ENCODE results near the gene TMEM201.

Gene TMEM201

GRCh38 chr1:9595968-9596340 lies 7.2 kb downstream of the TMEM201 start:
- Histone ChIP-seq H3K79me1 (replicated peaks; ENCODE audit: low read length, poor library complexity, severe bottlenecking) (peaks cover 42% of the 10 kb centered on the region), H4K91ac (ENCODE audit: low read length) (no peak overlapping the region), H3K18ac (ENCODE audit: low read depth in 1 of 2, low read length in 2 of 2) (no peak overlapping the region), H3K4ac (ENCODE audit: low read depth in 1 of 2, low read length in 2 of 2) (no peak overlapping the region), H3K4me3 (ENCODE audit: insufficient read depth in 1 of 2, low read depth in 1 of 2, low read length in 2 of 2) (no peak overlapping the region), H3K36me3 (ENCODE audit: control insufficient read depth in 1 of 2, insufficient read depth in 2 of 2, low read depth in 1 of 2, low read length in 2 of 2) (peaks cover 29 to 49% of the 10 kb centered on the region in 2 experiments), H2AK5ac (ENCODE audit: low read length, severe bottlenecking) (no peak overlapping the region), H2AFZ (ENCODE audit: low read depth, low read length) (no peak overlapping the region), H3K27me3 (ENCODE audit: control insufficient read depth in 1 of 2, insufficient read depth in 1 of 2, low read length in 2 of 2) (no peaks in the 10 kb centered on the region), H2BK12ac (ENCODE audit: low read length in 2 of 2) (no peak overlapping the region), H3K9me3 (ENCODE audit: control insufficient read depth, low read length) (no peaks in the 10 kb centered on the region), H2BK15ac (ENCODE audit: low read depth, poor library complexity, severe bottlenecking) (no peak overlapping the region), H4K8ac (ENCODE audit: low read length) (no peak overlapping the region), H2BK120ac (ENCODE audit: low read depth, low read length) (no peak overlapping the region), H3K4me1 (ENCODE audit: control insufficient read depth, insufficient read depth, low read depth, low read length) (peaks cover 18% of the 10 kb centered on the region), H3K14ac (ENCODE audit: low read length in 2 of 2) (no peak overlapping the region), H3K4me2 (ENCODE audit: low read length, poor library complexity, severe bottlenecking) (no peak overlapping the region), H3K27ac (ENCODE audit: low read length, poor library complexity, severe bottlenecking) (no peak overlapping the region), H2BK5ac (ENCODE audit: low read depth, low read length, poor library complexity, severe bottlenecking) (no peak overlapping the region), H3K9ac (ENCODE audit: low read length) (no peak overlapping the region), H3K23ac (ENCODE audit: low read length in 2 of 2) (no peak overlapping the region)
- 97% methylated on average over 12 of the region's 12 CpGs for WGBS
- DNase-seq, result no peak

- no peak overlapping the region for H2BK12ac ChIP-seq (ENCODE audit: low read length in 2 of 2)
- no peaks in the 10 kb centered on the region for H3K9me3 ChIP-seq (ENCODE audit: control insufficient read depth, low read length)
- no peak for DNase-seq
- H2BK15ac ChIP-seq (ENCODE audit: low read depth, poor library complexity, severe bottlenecking), result no peak overlapping the region
- H2BK120ac ChIP-seq (ENCODE audit: low read depth, low read length), result no peak overlapping the region
- H3K23ac ChIP-seq (ENCODE audit: low read length in 2 of 2), result no peak overlapping the region
- no peak overlapping the region for H3K18ac ChIP-seq (ENCODE audit: low read depth in 1 of 2, low read length in 2 of 2)
- H3K14ac ChIP-seq (ENCODE audit: low read length in 2 of 2), result no peak overlapping the region
- H3K79me1 ChIP-seq (replicated peaks; ENCODE audit: low read length, poor library complexity, severe bottlenecking), result peaks cover 40% of the 10 kb centered on the region
- H3K9ac ChIP-seq (ENCODE audit: low read length), result no peak overlapping the region
- H3K36me3 ChIP-seq (ENCODE audit: control insufficient read depth in 1 of 2, insufficient read depth in 2 of 2, low read depth in 1 of 2, low read length in 2 of 2), result peaks cover 35 to 50% of the 10 kb centered on the region in 2 experiments
- H2AFZ ChIP-seq (ENCODE audit: low read depth, low read length), result no peak overlapping the region
- no peaks in the 10 kb centered on the region for H3K27me3 ChIP-seq (ENCODE audit: control insufficient read depth in 1 of 2, insufficient read depth in 1 of 2, low read length in 2 of 2)
- H2BK5ac ChIP-seq (ENCODE audit: low read depth, low read length, poor library complexity, severe bottlenecking), result no peak overlapping the region
- no peak overlapping the region for H4K8ac ChIP-seq (ENCODE audit: low read length)
- H4K91ac ChIP-seq (ENCODE audit: low read length), result no peak overlapping the region
- H3K27ac ChIP-seq (ENCODE audit: low read length, poor library complexity, severe bottlenecking), result no peak overlapping the region
- H3K4me2 ChIP-seq (ENCODE audit: low read length, poor library complexity, severe bottlenecking), result no peak overlapping the region
- no peak overlapping the region for H3K4ac ChIP-seq (ENCODE audit: low read depth in 1 of 2, low read length in 2 of 2)
- peaks cover 18% of the 10 kb centered on the region for H3K4me1 ChIP-seq (ENCODE audit: control insufficient read depth, insufficient read depth, low read depth, low read length)
- H2AK5ac ChIP-seq (ENCODE audit: low read length, severe bottlenecking), result no peak overlapping the region
- WGBS, result 94% methylated on average over 27 of the region's 27 CpGs
- no peak overlapping the region for H3K4me3 ChIP-seq (ENCODE audit: insufficient read depth in 1 of 2, low read depth in 1 of 2, low read length in 2 of 2)
Observed at GRCh38 chr1:9596415-9597123, 7.9 kb downstream of the TMEM201 start.

- Histone ChIP-seq H3K36me3 (ENCODE audit: control insufficient read depth in 1 of 2, insufficient read depth in 2 of 2, low read depth in 1 of 2, low read length in 2 of 2) (peaks cover 46 to 57% of the 10 kb centered on the region in 2 experiments), H4K91ac (ENCODE audit: low read length) (no peak overlapping the region), H2BK5ac (ENCODE audit: low read depth, low read length, poor library complexity, severe bottlenecking) (no peak overlapping the region), H3K4me1 (ENCODE audit: control insufficient read depth, insufficient read depth, low read depth, low read length) (peaks cover 18% of the 10 kb centered on the region), H3K9me3 (ENCODE audit: control insufficient read depth, low read length) (no peaks in the 10 kb centered on the region), H2BK15ac (ENCODE audit: low read depth, poor library complexity, severe bottlenecking) (no peak overlapping the region), H3K4ac (ENCODE audit: low read depth in 1 of 2, low read length in 2 of 2) (no peak overlapping the region), H3K14ac (ENCODE audit: low read length in 2 of 2) (no peak overlapping the region), H3K27me3 (ENCODE audit: control insufficient read depth in 1 of 2, insufficient read depth in 1 of 2, low read length in 2 of 2) (no peaks in the 10 kb centered on the region), H3K18ac (ENCODE audit: low read depth in 1 of 2, low read length in 2 of 2) (no peak overlapping the region), H2AK5ac (ENCODE audit: low read length, severe bottlenecking) (no peak overlapping the region), H3K27ac (ENCODE audit: low read length, poor library complexity, severe bottlenecking) (no peak overlapping the region), H3K4me2 (ENCODE audit: low read length, poor library complexity, severe bottlenecking) (no peak overlapping the region), H2BK120ac (ENCODE audit: low read depth, low read length) (no peak overlapping the region), H2AFZ (ENCODE audit: low read depth, low read length) (no peak overlapping the region), H3K23ac (ENCODE audit: low read length in 2 of 2) (no peak overlapping the region), H4K8ac (ENCODE audit: low read length) (no peak overlapping the region), H2BK12ac (ENCODE audit: low read length in 2 of 2) (no peak overlapping the region), H3K4me3 (ENCODE audit: insufficient read depth in 1 of 2, low read depth in 1 of 2, low read length in 2 of 2) (no peak overlapping the region), H3K79me1 (replicated peaks; ENCODE audit: low read length, poor library complexity, severe bottlenecking) (peaks cover 36% of the 10 kb centered on the region), H3K9ac (ENCODE audit: low read length) (no peak overlapping the region)
- 92% methylated on average over 14 of the region's 14 CpGs for WGBS
- no peak for DNase-seq
Observed at GRCh38 chr1:9597361-9598315, 8.9 kb downstream of the TMEM201 start.

GRCh38 chr1:9598316-9598700 lies 9.6 kb downstream of the TMEM201 start:
- no peaks in the 10 kb centered on the region for H3K9me3 ChIP-seq (ENCODE audit: control insufficient read depth, low read length)
- no peak overlapping the region for H2BK12ac ChIP-seq (ENCODE audit: low read length in 2 of 2)
- no peaks in the 10 kb centered on the region for H3K27me3 ChIP-seq (ENCODE audit: control insufficient read depth in 1 of 2, insufficient read depth in 1 of 2, low read length in 2 of 2)
- 92% methylated on average over 18 of the region's 18 CpGs for WGBS
- H3K23ac ChIP-seq (ENCODE audit: low read length in 2 of 2), result no peak overlapping the region
- H3K4ac ChIP-seq (ENCODE audit: low read depth in 1 of 2, low read length in 2 of 2), result no peak overlapping the region
- H2AFZ ChIP-seq (ENCODE audit: low read depth, low read length), result no peak overlapping the region
- no peak overlapping the region for H2BK5ac ChIP-seq (ENCODE audit: low read depth, low read length, poor library complexity, severe bottlenecking)
- H3K36me3 ChIP-seq (ENCODE audit: control insufficient read depth in 1 of 2, insufficient read depth in 2 of 2, low read depth in 1 of 2, low read length in 2 of 2), result peaks cover 51 to 64% of the 10 kb centered on the region in 2 experiments
- no peak overlapping the region for H2AK5ac ChIP-seq (ENCODE audit: low read length, severe bottlenecking)
- no peak overlapping the region for H4K91ac ChIP-seq (ENCODE audit: low read length)
- no peak for DNase-seq
- no peak overlapping the region for H3K4me3 ChIP-seq (ENCODE audit: insufficient read depth in 1 of 2, low read depth in 1 of 2, low read length in 2 of 2)
- no peak overlapping the region for H2BK15ac ChIP-seq (ENCODE audit: low read depth, poor library complexity, severe bottlenecking)
- no peak overlapping the region for H3K27ac ChIP-seq (ENCODE audit: low read length, poor library complexity, severe bottlenecking)
- no peak overlapping the region for H3K4me2 ChIP-seq (ENCODE audit: low read length, poor library complexity, severe bottlenecking)
- H3K18ac ChIP-seq (ENCODE audit: low read depth in 1 of 2, low read length in 2 of 2), result no peak overlapping the region
- no peak overlapping the region for H2BK120ac ChIP-seq (ENCODE audit: low read depth, low read length)
- H3K14ac ChIP-seq (ENCODE audit: low read length in 2 of 2), result no peak overlapping the region
- H3K79me1 ChIP-seq (replicated peaks; ENCODE audit: low read length, poor library complexity, severe bottlenecking), result peaks cover 34% of the 10 kb centered on the region
- peaks cover 12% of the 10 kb centered on the region for H3K4me1 ChIP-seq (ENCODE audit: control insufficient read depth, insufficient read depth, low read depth, low read length)
- H3K9ac ChIP-seq (ENCODE audit: low read length), result no peak overlapping the region
- no peak overlapping the region for H4K8ac ChIP-seq (ENCODE audit: low read length)
